Cardiac ventricle fibroblast (primary cell): ENCODE results near the gene TUBB8B. TPM values are rescaled to one million over a fixed set of nuclear protein-coding genes. Genes with fewer than 3 reads are reported as not detected.

Experiments
- total RNA-seq: library from RNA; depleted of rRNA; stranded (reverse); fragments of >200 nt; gene quantifications from 2 replicates; pipeline ENCODE4 v1.2.3, GENCODE V29; 2015

The TUBB8B gene
- 0.50 TPM in 1 of 2 replicates, not detected in the other for total RNA-seq

DNA sequence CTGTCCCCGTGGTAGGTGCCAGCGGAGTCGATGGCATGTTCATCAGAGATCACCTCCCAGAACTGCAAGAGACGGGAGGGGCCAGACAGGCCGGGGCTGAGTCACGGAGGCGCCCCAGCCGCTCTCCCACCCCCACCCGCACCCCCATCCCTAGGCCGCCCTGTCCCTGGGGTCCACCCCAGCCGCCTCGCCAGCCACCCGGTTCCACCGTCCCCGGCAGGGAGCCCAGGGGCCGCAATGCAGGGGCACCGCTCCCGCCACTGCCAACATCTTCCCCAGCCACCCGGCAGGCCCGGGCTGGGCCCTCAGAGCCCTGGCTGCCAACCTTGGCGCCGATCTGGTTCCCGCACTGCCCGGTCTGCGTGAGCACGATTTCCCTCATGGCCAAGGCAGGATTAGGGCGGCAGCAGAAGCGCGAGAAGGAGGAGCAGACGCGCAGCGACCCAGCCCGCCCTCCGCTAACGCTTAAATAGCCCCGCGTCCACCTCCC is at the start of gene TUBB8B:
Gene TUBB8B (minus strand): TSS at position 440 of the 490 bp plus-strand sequence. CDS start 58 bp downstream, at position 382.

Other genes with a start within 250 kb of the TUBB8B start
- gene USP14, start 108.9 kb upstream of the TUBB8B start, total RNA-seq: 21.2 and 29.0 TPM in 2 replicates
- 13.2 and 13.4 TPM in 2 replicates for gene THOC1, start 218.4 kb upstream of the TUBB8B start, total RNA-seq